ENCODE data around the gene ZCCHC10.

DNA sequence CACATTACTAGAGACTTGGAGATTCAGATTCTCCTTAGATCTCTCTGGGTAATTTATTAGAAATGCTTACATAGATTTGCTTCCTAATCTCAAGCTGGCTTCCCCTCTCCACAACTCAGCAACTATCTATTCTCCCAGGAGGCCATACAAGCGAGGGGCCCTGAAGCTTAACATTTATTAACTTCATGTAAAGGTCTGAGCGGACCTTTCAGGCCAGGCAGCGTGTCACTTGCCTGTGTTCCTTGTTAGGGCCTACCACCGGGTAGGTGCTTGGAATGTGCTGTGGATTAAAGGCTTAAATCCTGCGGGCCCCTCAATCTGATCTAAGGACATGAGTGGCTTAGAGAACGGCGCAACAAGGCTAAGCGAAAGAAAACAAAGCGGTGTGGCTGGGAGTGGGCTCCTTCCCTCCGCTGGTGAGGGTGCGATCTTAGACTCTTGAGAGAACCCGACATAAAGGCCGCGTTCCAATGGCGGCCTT is 24.8 kb upstream of the ZCCHC10 start:
- no peak for TF ChIP-seq SNAI2 (CRISPR knock-in tag; IDR thresholded peaks at IDR 0.05)
- no peak for TF ChIP-seq ZNF70 (CRISPR knock-in tag; IDR thresholded peaks at IDR 0.05)
- no peak for TF ChIP-seq PPARA (CRISPR knock-in tag; IDR thresholded peaks at IDR 0.05; ENCODE audit: borderline replicate concordance)
- no peak for TF ChIP-seq RARB (CRISPR knock-in tag; IDR thresholded peaks at IDR 0.05)
- TF ChIP-seq, protein P1, sequence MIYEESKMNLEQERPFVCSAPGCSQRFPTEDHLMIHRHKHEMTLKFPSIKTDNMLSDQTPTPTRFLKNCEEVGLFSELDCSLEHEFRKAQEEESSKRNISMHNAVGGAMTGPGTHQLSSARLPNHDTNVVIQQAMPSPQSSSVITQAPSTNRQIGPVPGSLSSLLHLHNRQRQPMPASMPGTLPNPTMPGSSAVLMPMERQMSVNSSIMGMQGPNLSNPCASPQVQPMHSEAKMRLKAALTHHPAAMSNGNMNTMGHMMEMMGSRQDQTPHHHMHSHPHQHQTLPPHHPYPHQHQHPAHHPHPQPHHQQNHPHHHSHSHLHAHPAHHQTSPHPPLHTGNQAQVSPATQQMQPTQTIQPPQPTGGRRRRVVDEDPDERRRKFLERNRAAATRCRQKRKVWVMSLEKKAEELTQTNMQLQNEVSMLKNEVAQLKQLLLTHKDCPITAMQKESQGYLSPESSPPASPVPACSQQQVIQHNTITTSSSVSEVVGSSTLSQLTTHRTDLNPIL (CRISPR knock-in tag; IDR thresholded peaks at IDR 0.05; ENCODE audit: low read depth) = no peak
- TF ChIP-seq ARNTL (CRISPR knock-in tag; IDR thresholded peaks at IDR 0.05; ENCODE audit: borderline replicate concordance, low read depth) = no peak

Data from SK-N-SH treated with all-trans-retinoic acid at 6 μM for 48 hours (cell line).